ENCODE measurements around the gene ASNS.

Gene ASNS

GRCh38 chr7:97871659-97872024 is 566 bp downstream of the ASNS start:
- Histone ChIP-seq H3K9me3 (ENCODE audit: control insufficient read depth, insufficient read depth, low read length) (no peaks in the 10 kb centered on the region), H4K20me1 (ENCODE audit: control insufficient read depth, insufficient read depth, low read depth, low read length) (no peaks in the 10 kb centered on the region), H3K36me3 (ENCODE audit: control insufficient read depth, low read length) (peaks cover 36% of the 10 kb centered on the region), H3K4me3 (ENCODE audit: low read length) (peak overlapping the region; percentile 91), H3F3A (ENCODE audit: control insufficient read depth, insufficient read depth) (no peaks in the 10 kb centered on the region), H3K27ac (ENCODE audit: low read depth, low read length) (peak overlapping the region; percentile 67), H3K4me2 (ENCODE audit: low read length) (peak overlapping the region; percentile 83), H3K4me1 (ENCODE audit: control insufficient read depth, low read length) (peaks cover 22% of the 10 kb centered on the region), H3K27me3 (ENCODE audit: control insufficient read depth, low read length) (no peaks in the 10 kb centered on the region), H3K9me2 (replicated peaks; ENCODE audit: control insufficient read depth, low read length) (no peaks in the 10 kb centered on the region), H3K79me2 (ENCODE audit: control insufficient read depth, low read length) (peaks cover 25% of the 10 kb centered on the region)
- TF ChIP-seq EZH2phosphoT487 (IDR thresholded peaks at IDR 0.05; ENCODE audit: borderline replicate concordance, low read length): no peak
- no peak for TF ChIP-seq CTCF (IDR thresholded peaks at IDR 0.05; ENCODE audit: low read depth, low read length, poor library complexity, severe bottlenecking)

GRCh38 chr7:97868788-97869187 is 3.4 kb downstream of the ASNS start:
- Histone ChIP-seq H3K4me2 (ENCODE audit: low read length) (no peak overlapping the region), H3K27ac (ENCODE audit: low read depth, low read length) (no peak overlapping the region), H4K20me1 (ENCODE audit: control insufficient read depth, insufficient read depth, low read depth, low read length) (no peaks in the 10 kb centered on the region), H3K27me3 (ENCODE audit: control insufficient read depth, low read length) (no peaks in the 10 kb centered on the region), H3K79me2 (ENCODE audit: control insufficient read depth, low read length) (peaks cover 25% of the 10 kb centered on the region), H3K36me3 (ENCODE audit: control insufficient read depth, low read length) (peaks cover 58% of the 10 kb centered on the region), H3K9me3 (ENCODE audit: control insufficient read depth, insufficient read depth, low read length) (no peaks in the 10 kb centered on the region), H3K4me1 (ENCODE audit: control insufficient read depth, low read length) (peaks cover 22% of the 10 kb centered on the region), H3K9me2 (replicated peaks; ENCODE audit: control insufficient read depth, low read length) (no peaks in the 10 kb centered on the region), H3K4me3 (ENCODE audit: low read length) (no peak overlapping the region), H3F3A (ENCODE audit: control insufficient read depth, insufficient read depth) (no peaks in the 10 kb centered on the region)
- no peak for TF ChIP-seq CTCF (IDR thresholded peaks at IDR 0.05; ENCODE audit: low read depth, low read length, poor library complexity, severe bottlenecking)
- no peak for TF ChIP-seq EZH2phosphoT487 (IDR thresholded peaks at IDR 0.05; ENCODE audit: borderline replicate concordance, low read length)

- Histone ChIP-seq H4K20me1 (ENCODE audit: control insufficient read depth, insufficient read depth, low read depth, low read length) (no peaks in the 10 kb centered on the region), H3K4me2 (ENCODE audit: low read length) (no peak overlapping the region), H3K27ac (ENCODE audit: low read depth, low read length) (no peak overlapping the region), H3K27me3 (ENCODE audit: control insufficient read depth, low read length) (no peaks in the 10 kb centered on the region), H3K4me1 (ENCODE audit: control insufficient read depth, low read length) (peaks cover 22% of the 10 kb centered on the region), H3K36me3 (ENCODE audit: control insufficient read depth, low read length) (peaks cover 63% of the 10 kb centered on the region), H3K79me2 (ENCODE audit: control insufficient read depth, low read length) (peaks cover 25% of the 10 kb centered on the region), H3K4me3 (ENCODE audit: low read length) (no peak overlapping the region), H3K9me3 (ENCODE audit: control insufficient read depth, insufficient read depth, low read length) (no peaks in the 10 kb centered on the region), H3K9me2 (replicated peaks; ENCODE audit: control insufficient read depth, low read length) (no peaks in the 10 kb centered on the region), H3F3A (ENCODE audit: control insufficient read depth, insufficient read depth) (no peaks in the 10 kb centered on the region)
- TF ChIP-seq CTCF (IDR thresholded peaks at IDR 0.05; ENCODE audit: low read depth, low read length, poor library complexity, severe bottlenecking): no peak
- no peak for TF ChIP-seq EZH2phosphoT487 (IDR thresholded peaks at IDR 0.05; ENCODE audit: borderline replicate concordance, low read length)
Measured at GRCh38 chr7:97868314-97868713, 3.9 kb downstream of the ASNS start.

- H3K4me2 ChIP-seq (ENCODE audit: low read length): no peak overlapping the region
- H3K79me2 ChIP-seq (ENCODE audit: control insufficient read depth, low read length): peaks cover 7% of the 10 kb centered on the region
- TF ChIP-seq EZH2phosphoT487 (IDR thresholded peaks at IDR 0.05; ENCODE audit: borderline replicate concordance, low read length): no peak
- TF ChIP-seq CTCF (IDR thresholded peaks at IDR 0.05; ENCODE audit: low read depth, low read length, poor library complexity, severe bottlenecking): no peak
Measured at GRCh38 chr7:97865104-97865503, 7.1 kb downstream of the ASNS start.

More at GRCh38 chr7:97865104-97865503, 7.1 kb downstream of the ASNS start:
- Histone ChIP-seq H3K4me3 (ENCODE audit: low read length) (no peak overlapping the region), H3F3A (ENCODE audit: control insufficient read depth, insufficient read depth) (no peaks in the 10 kb centered on the region), H3K27me3 (ENCODE audit: control insufficient read depth, low read length) (no peaks in the 10 kb centered on the region), H3K4me1 (ENCODE audit: control insufficient read depth, low read length) (peaks cover 2% of the 10 kb centered on the region), H4K20me1 (ENCODE audit: control insufficient read depth, insufficient read depth, low read depth, low read length) (no peaks in the 10 kb centered on the region), H3K9me3 (ENCODE audit: control insufficient read depth, insufficient read depth, low read length) (no peaks in the 10 kb centered on the region), H3K27ac (ENCODE audit: low read depth, low read length) (no peak overlapping the region), H3K36me3 (ENCODE audit: control insufficient read depth, low read length) (peaks cover 86% of the 10 kb centered on the region), H3K9me2 (replicated peaks; ENCODE audit: control insufficient read depth, low read length) (no peaks in the 10 kb centered on the region)

Measured in DOHH2 (cell line).